ENCODE data around the gene CDC42BPA. TPM values are rescaled to one million over a fixed set of nuclear protein-coding genes. Genes with fewer than 3 reads are reported as not detected.

CDC42BPA gene
- total and polyA plus RNA-seq, 2 experiments from 2014 or later: 25.1 to 25.2 TPM

- Histone ChIP-seq H3K4me1 (ENCODE audit: low read depth) (peaks cover 41% of the 10 kb centered on the region), H3K36me3 (no peaks in the 10 kb centered on the region)
Measured at GRCh38 chr1:226982451-226983177, 335.7 kb downstream of the CDC42BPA start.

DNA sequence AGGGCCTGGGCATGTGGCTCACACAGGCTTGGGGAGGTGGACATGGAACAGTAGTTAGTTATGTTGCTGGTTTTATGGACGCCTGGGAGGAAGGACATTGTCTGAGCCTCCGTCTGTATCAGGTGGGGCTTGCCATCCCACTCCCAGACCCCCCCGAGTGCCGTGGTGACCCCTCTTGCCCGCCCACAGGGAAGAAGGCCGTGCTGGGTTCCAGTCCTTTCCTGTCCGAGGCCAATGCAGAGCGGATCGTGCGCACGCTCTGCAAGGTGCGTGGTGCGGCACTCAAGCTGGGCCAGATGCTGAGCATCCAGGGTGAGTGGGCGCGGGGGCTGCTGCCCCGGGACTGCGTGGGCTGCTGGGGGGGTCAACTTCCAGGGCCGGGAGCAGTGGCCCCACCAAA lies 336.5 kb downstream of the CDC42BPA start:
- Histone ChIP-seq H3K4me1 (ENCODE audit: low read depth) (peaks cover 36% of the 10 kb centered on the region), H3K36me3 (no peaks in the 10 kb centered on the region), H3K9me3 (ENCODE audit: low read depth) (no peaks in the 10 kb centered on the region), H3K27me3 (no peaks in the 10 kb centered on the region), H3K4me3 (no peak overlapping the region), H3K27ac (no peak overlapping the region)
- no peak for TF ChIP-seq CTCF (IDR thresholded peaks at IDR 0.05; ENCODE audit: low read depth, low read length)
- no peak for DNase-seq (ENCODE audit: low read depth in 1 of 2, low spot score in 1 of 2)

More at GRCh38 chr1:226982451-226983177, 335.7 kb downstream of the CDC42BPA start:
- Histone ChIP-seq H3K27me3 (no peaks in the 10 kb centered on the region), H3K27ac (no peak overlapping the region), H3K9me3 (ENCODE audit: low read depth) (no peaks in the 10 kb centered on the region), H3K4me3 (no peak overlapping the region)
- no peak for DNase-seq (ENCODE audit: low read depth in 1 of 2, low spot score in 1 of 2)
- no peak for TF ChIP-seq CTCF (IDR thresholded peaks at IDR 0.05; ENCODE audit: low read depth, low read length)

DNA sequence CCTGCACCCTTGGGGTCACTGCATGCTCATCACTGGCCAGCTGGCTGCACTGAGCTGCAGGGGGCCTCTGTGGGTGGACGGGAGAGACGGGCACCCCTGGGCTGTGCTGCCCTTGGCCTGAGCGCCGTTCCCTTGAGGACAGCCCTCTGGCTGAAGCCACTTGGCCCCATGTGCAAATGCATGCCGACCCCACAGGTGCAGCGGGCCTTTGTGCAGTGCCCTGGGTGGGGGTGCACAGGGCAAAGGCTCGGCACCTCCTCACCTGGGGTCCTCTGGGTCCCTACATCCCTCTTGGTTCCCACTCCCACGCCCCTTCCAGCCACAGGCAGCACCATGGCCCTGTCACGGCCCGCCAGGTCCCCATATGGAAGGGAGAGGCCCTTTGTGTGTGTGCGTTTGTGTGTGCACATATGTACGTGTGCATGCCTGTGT lies 336.9 kb downstream of the CDC42BPA start:
- no peaks in the 10 kb centered on the region for H3K27me3 ChIP-seq
- no peak overlapping the region for H3K27ac ChIP-seq
- H3K4me3 ChIP-seq: no peak overlapping the region
- peaks cover 35% of the 10 kb centered on the region for H3K4me1 ChIP-seq (ENCODE audit: low read depth)
- no peak for TF ChIP-seq CTCF (IDR thresholded peaks at IDR 0.05; ENCODE audit: low read depth, low read length)
- DNase-seq (ENCODE audit: low read depth in 1 of 2, low spot score in 1 of 2): no peak
- no peaks in the 10 kb centered on the region for H3K9me3 ChIP-seq (ENCODE audit: low read depth)
- H3K36me3 ChIP-seq: no peaks in the 10 kb centered on the region

- H3K9me3 ChIP-seq (ENCODE audit: low read depth): no peaks in the 10 kb centered on the region
- H3K27ac ChIP-seq: peak overlapping the region; percentile 93
- peaks cover 32% of the 10 kb centered on the region for H3K4me1 ChIP-seq (ENCODE audit: low read depth)
- H3K27me3 ChIP-seq: no peaks in the 10 kb centered on the region
- H3K36me3 ChIP-seq: no peaks in the 10 kb centered on the region
- H3K4me3 ChIP-seq: no peak overlapping the region
- TF ChIP-seq CTCF (IDR thresholded peaks at IDR 0.05; ENCODE audit: low read depth, low read length): no peak
- DNase-seq (ENCODE audit: low read depth in 1 of 2, low spot score in 1 of 2): no peak
Measured at GRCh38 chr1:226980565-226981385, 337.5 kb downstream of the CDC42BPA start.

DNA sequence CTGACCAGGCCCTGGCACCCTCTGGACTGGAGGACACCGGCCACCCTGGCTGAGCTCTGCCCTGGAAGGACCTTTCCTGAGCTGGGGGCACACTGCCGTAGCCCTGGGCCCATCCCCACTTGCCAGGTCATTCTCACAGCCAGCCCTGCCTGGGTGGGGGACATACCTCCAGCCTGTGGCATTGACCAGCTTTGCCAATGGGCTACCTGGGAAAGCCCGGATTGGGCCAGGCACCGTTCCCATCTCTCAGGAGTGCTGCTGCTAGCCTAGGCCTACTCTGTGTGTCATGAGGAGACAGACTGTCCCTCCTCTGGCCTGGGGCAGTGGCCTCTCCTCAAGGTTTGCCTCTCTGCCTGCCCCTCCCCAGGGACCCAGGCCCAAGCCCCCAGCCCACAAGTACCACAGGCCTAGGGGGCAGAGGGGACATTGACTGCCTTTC lies 338.2 kb downstream of the CDC42BPA start:
- no peak for TF ChIP-seq CTCF (IDR thresholded peaks at IDR 0.05; ENCODE audit: low read depth, low read length)
- H3K4me3 ChIP-seq: no peak overlapping the region
- peaks cover 28% of the 10 kb centered on the region for H3K4me1 ChIP-seq (ENCODE audit: low read depth)
- DNase-seq (ENCODE audit: low read depth in 1 of 2, low spot score in 1 of 2): no peak
- H3K9me3 ChIP-seq (ENCODE audit: low read depth): no peaks in the 10 kb centered on the region
- no peaks in the 10 kb centered on the region for H3K27me3 ChIP-seq
- H3K27ac ChIP-seq: peak overlapping the region; percentile 93
- H3K36me3 ChIP-seq: no peaks in the 10 kb centered on the region

All from cardiac muscle cell (in vitro differentiated cells and primary cell).